Occipital lobe (tissue), 2 donors: ENCODE data around the gene DNM3. TPM values are rescaled to one million over a fixed set of nuclear protein-coding genes. Genes with fewer than 3 reads are reported as not detected.

ENCODE experiments used
- DNase-seq: peaks from one replicate; lab custom pipeline; 2025; lab: John Stamatoyannopoulos, UW
- total RNA-seq: library from RNA; depleted of rRNA; stranded (reverse); fragments of >200 nt; gene quantifications from one replicate; pipeline ENCODE4 v1.2.3, GENCODE V29; 2014

The DNM3 gene
- total RNA-seq, 1 donor from 2014 or later = 115 TPM

DNA sequence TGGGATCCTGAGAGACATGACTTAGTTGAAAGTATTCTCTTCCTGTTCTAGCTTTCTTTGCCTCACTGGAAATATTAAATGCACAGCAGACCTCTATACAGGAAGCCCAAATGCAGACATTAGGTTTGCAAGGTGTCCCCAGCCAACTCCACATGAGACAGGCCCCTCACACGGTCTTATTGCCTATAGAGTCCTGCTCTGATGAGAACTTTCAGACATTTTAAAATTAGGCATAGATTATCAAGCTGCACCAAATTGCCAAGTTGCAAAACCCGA is 327.2 kb downstream of the DNM3 start:
- DNase-seq = no peak

DNA sequence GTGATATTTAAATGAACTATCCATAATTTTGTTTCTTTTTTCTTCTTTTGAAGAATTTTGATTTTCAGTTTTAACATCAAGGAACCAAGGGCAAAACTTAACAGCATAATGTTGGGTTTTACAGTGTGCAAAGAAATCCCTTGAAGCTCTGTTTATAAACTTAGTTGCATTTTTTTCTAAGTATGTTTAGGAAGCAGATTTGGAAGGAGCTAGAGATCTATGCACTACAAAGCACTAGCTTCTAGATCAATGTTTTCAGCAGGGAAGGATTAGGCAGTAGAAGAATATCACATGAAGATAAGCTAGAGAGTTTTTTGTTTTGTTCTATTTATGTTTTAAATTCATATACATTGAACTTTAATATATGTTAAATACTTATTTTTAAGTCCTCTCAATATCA is 328.5 kb downstream of the DNM3 start:
- no peak for DNase-seq

DNA sequence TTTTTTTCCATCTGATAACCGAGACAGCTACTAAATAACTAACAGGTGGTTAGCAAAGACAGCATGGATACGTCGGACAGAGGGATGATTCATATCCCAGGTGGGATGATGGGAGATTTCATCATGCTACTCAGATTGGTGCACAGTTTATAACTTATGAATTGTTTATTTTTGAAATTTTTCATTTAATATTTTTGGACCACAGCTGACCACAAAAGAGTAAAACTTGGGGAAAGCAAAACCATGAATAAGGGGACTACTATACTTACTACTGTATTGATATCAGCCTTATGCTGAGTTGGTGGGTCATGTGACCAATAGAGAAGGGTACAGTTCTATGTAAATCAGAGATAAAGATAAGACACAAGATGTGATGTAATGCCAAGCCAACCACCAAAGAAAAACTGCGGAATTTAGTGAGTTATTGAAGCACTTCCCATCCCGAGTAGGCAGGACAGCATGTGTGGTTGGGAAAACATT is 331.1 kb downstream of the DNM3 start:
- DNase-seq = no peak

DNA sequence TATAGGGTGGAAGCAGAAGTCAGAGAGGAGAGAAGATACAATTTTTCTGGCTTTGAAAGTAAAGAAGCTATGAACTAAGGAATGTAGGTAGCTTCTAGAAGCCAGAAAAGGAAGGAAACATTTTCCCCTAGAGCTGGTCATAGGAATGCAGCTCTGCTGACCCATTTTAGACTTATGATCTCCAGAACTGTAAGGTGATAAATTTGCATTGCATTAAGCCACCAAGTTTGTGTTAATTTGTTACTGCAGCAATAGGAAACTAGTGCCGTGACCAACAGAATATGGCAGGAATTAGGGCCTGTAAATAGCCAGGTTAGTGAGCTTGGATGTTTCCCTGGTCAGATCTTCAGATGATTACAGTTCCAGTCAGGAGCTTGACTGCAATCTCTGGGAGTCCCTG is 334.9 kb downstream of the DNM3 start:
- no peak for DNase-seq

DNA sequence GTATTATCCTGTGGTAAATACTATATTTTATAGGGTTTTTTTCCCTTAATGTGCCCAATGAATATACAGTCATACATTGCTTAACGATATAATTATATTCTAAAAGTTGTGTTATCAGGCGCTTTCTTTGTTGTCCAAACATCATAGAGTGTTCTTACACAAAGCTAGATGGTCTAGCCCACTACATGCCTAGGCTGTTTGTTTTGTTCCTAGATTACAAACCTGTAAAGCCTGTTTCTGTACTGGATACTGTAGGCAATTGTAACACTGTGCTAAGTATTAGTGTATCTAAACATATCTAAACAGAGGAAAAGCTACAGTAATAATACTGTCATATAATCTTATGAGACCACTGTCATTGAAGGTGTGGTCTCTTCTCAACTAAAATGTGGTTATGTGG is 336.6 kb downstream of the DNM3 start:
- DNase-seq = no peak

DNA sequence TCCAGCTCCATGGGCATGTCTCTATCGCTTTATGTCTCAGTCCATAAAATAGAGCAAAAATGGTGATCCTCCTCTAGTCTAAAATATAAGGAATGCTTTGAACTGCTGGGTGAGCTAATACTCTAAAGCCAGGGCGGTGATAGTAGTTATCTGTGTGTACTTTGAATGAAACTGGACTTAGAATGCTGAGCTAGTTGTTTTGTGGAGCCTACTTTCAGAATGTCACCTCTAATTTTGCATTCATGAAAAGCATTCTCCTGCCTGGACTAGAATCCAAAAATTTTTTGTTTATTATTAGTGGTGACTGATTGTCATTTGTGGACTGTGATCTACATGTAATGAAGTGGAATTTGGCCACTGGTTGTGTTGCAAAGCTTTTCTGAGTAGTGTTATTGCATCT is 337.6 kb downstream of the DNM3 start:
- DNase-seq = no peak

DNA sequence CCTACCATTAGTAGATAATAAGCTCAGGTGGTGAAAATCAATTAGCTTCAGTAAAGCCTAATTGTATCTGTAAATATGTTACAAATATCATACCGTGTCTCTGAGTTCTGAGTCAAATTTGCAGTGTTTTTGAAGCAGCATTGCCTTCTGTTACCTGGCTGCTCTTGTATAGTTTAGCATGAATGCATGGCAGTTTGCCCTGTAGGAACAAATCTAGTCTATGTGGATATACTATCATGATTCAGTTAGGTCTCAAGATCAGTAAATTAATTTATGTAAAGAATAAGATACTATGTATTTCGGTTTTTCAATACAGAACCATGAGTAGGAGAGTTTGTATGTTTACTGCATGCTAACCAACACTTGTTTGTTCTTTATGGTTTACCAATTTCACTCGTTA is 338.6 kb downstream of the DNM3 start:
- DNase-seq = no peak

DNA sequence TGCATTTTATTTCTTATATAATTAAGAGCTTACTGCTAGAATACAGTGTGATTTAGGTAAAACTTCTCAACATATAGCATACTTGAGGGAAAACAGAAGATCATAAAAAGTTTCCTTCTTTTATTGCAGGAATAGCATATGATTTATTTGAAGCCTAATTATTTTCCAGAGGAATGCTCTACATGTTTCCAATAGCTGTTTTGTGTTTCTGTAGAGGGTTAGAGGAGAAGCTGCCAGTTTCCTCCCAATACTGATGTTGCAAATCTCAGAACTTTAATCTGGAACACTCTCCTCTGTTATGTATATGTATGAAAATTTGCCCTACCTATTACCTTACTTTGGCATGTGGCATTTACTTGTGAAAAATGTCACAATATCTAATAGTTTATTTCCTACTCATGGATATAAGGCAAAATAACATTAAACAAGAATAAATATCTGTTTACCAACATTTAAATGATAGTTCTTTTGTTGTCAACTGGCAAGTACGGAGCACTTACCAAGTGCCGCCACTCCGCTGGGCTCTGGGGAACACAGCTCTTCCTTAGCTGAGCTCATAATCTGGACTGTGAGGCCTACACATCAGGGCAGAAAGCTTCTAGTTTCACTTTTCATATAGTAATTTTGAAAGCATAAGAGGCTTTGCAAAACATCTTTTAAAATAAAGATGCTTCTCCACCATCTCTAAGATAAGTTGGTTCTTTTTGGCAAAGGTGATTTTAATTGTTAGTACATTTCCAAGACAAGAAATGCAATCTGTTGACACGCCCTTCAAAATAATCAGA is 339.4 kb downstream of the DNM3 start:
- peak; percentile 4 for DNase-seq

DNA sequence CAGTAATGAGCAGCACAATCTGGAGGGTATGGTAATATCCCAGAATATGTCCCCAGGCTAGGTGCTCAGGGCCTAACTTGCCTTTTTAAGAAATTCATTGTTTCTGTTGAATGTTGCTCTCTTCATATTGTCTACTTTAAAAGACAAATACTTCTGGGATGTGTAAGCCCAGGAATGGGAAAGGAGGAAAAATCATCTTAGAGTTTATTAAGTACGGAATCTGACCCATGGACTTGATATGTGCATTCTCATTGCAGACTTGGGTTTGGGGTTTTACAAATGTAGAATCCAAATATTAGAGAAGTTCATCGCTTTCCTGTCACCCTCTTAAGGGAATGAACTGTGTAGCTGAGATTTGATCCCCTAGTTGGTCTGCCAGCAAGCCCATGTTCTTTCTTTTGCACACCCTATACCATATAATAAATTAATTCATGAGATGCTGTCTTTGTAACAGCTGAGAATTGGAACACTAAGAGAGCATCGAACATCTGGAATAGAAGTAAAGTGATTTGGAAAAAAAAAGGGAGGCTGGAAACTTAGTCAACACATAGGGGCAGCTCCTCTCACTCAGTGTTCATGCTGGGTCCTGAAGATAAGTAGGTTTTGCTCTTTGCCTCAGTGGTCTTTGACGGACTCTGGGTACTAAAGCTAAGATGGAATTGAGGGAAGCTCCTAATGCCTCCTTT is 343.4 kb downstream of the DNM3 start:
- no peak for DNase-seq

DNA sequence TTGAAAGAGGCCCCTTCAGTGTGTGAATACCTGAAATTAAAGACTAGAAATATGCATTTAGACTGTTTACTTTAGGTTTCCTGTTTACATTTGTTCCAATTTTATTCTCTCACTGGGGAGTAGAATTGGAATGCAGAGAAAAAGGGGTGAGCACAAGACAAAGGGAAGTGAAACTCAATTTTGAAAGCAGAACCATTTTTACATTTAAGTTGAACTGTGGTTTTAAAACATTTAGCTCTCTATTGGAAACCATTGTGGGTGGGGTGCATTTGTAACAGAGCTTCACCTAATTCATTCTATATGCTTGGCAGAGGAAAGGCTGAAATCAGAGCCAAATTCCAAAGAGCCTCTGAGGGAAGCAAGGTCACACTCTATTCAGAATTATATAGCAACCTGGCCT is 343.9 kb downstream of the DNM3 start:
- DNase-seq = no peak

DNA sequence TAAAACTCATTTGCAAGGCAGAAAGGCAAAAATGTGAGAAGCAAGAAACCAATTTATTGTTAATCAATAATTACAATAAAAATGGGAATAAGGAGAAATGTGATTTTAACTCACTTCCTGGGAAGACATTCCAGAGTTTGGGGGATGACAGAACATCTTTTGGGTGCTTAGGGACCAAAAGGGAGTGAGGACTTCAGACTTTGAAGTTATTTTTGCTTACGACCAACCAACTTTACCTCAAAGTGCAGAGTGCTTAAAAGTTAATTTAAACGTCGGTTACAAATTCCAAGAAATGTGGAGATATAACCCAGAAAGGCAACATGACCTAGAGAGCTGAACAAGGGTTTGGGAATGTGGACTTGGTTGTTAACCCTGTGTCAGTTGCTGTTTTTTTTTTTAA is 344.7 kb downstream of the DNM3 start:
- DNase-seq = no peak

DNA sequence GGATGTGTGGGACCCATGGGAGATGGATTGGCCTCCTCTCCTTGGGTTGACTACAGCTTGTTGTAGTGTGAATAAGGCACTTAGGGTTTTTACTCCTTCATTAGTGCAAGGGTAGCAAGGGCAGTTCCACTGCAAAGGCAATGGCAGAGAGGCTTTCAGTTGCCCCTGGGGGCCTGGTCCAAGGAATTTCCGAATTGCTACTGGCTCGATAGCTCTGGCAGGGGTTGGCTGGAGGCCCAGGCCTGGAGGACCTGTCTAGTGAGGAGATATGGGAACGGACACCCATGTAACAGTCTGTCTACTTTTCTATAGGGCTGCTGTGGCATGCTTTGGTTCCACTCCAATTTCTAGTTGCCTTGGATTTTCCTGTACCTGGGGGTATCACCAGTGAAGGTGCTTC is 360.3 kb downstream of the DNM3 start:
- DNase-seq = no peak

DNA sequence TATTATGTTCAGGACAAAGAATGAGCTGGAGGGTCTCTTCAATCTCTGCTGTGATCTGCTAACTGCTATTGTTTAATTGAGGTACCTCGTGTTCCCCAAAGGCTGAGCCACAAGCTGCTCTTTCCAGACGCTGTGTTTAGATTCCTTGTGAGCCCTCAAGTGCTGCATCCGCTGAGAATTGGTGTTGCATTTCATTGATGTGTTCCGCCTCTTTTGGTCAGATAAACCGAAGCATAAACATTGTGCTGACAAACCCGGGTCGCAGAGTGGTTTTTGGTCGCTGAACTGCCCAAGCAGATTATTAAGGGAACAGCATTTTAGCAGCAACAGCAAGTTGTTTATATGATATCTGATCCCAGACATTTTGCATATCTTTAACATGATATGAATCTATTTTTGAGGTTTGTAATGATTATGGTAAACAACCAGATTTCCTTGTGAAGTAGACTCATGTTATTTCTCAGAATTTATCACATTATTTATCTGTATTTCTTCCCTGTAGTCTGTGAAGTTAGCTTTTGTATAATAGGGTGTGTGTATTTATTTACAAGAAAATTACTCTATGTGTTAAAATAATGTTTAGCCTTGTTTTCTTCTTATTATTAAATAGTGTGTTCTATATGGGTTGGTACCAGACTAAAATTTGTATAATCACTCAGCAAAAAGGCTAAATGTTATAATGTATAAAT is 362.0 kb downstream of the DNM3 start:
- no peak for DNase-seq

DNA sequence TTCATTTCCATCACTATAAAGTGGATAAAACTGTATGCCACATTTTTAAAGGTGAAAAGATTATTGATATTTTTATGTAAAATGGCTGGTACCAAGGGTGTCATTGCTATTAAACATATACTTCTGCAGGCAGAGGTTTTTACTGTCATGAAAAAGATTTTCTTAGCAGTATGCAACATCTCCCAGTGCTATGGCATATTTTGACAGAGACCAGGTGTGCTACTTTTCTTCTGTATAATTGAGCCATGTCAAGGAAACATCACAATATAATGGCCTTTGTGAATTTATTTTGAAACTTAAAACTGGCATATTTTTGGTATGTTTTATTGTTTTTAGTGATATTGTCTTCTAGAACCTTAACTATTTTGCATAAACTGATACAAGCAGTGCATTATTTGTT is 362.6 kb downstream of the DNM3 start:
- no peak for DNase-seq

DNA sequence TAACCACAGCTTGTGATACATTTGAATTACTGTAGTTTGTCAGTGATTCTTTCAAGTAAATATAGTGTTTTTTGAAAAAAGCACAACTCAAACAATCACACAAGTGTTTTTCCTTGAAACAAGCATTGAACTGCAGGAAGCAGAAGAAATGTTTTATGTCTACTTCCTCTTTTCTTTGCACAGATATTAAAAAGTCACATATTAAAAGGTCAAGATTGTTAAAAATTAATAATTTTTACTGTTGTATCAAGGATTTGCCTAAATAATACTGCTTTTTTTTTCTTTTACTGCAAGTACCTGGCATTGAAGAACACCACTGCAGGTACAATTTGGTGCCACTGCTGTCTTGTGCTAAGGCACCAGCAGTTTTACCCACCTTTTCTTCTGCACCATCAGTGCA is 365.0 kb downstream of the DNM3 start:
- no peak for DNase-seq

DNA sequence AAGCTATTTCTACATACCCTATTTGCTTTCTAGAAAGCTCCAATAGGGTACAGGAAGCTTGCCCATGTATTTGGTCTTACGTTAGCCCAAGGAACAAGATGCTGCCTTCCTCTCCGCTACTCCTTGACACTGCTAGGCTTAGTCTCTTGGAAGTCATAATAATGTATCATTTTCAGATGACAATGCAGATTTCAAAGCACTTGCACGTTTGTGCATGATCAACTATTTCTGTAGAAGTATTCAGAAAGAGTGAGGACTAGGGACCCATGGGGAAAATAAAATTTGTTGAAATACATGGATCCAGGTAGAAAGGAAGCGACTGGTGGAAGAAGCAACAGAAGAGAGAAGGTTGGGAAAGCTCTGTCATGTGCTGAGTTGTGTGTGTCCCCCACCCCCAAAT is 367.3 kb downstream of the DNM3 start:
- no peak for DNase-seq

DNA sequence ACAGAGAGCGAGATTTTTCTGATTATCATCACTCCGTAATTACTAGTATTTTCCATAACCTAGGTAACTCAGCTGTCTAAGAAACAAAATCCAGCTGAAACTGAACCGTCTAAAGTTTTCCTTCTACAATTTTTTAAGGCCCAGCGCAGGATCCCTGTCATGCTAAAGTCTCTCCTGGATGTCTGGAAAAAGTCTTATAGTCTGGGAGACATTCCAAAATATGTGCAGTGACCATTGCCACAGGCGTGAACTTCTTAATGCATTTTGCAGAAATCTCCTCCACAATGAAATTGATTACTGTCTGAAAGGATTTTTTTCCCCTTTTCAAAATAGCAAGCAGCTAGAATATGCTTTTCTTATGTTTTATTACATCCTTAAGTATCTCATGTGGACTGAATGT is 369.9 kb downstream of the DNM3 start:
- DNase-seq = no peak

DNA sequence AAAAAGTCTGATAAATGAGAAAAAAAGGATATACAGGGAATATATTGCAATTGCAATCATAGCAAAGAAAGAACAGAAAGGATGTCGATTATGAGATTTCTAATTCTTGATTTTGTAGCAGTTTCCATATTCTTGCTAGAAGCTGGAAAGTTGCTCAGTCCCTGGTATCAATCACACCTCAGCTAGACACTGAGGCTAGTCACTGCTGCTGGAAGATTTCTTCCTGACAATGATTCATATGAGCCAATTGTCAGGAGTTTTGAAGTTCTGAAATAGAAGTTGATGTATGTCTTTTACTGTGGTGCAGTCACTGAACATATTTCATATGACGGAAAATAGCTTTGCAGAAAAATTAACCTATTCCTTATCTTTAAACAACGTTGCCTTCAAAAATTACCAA is 370.8 kb downstream of the DNM3 start:
- no peak for DNase-seq

DNA sequence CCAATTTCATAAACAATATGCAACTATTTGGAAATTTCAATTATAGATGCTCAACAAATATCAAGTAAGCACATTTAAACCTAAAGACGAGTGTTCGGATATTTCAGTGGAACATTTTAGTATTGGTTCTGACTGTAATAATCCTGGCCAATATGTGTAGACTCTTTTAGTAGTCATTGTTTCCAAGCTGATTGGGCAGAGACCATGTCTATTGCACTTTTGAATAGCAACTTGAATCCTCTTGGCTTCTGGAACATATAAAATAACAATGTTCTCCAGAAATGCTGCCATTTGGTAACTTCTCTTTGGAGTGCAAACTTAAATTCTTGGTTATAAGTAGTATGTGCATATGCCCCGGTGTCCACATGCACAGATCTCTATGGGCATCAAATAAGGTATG is 373.7 kb downstream of the DNM3 start:
- no peak for DNase-seq

DNA sequence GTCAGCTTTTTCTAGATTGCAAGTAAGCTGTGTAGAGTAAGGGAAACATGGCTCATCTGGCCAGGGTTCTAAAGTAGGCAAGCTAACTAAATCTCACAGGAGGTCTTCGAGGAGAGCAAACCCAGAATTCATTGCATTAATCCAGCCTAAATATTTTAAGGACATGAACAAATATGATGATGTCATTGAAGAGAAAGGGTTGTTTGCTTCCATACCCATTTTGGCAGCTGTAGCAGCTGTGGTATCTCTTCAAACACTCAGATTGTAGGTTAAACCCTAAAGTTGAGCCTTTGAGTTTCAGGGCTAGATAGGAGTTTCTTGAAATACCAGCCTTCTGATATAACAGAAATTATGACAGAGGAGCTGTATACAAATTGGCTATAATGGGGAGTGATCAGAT is 378.7 kb downstream of the DNM3 start:
- no peak for DNase-seq

DNA sequence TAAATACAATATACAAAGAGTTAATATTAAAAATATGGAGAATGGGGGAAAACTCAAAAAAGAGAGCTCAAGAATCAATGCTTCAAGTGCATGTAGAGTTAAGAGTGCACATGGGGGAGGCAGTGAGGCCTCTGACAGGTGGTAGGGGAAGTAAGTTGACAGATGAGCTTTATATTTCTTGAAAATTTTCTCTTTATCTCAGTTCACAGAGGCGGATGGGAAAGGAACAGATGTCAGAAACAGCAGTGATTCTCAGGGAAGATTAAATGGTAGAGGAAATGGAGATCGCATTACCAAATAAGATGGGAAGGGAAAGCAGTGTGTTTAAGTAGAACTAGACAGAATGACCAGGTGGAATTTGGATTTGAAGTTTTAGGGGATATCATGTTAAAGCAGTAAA is 379.1 kb downstream of the DNM3 start:
- no peak for DNase-seq

DNA sequence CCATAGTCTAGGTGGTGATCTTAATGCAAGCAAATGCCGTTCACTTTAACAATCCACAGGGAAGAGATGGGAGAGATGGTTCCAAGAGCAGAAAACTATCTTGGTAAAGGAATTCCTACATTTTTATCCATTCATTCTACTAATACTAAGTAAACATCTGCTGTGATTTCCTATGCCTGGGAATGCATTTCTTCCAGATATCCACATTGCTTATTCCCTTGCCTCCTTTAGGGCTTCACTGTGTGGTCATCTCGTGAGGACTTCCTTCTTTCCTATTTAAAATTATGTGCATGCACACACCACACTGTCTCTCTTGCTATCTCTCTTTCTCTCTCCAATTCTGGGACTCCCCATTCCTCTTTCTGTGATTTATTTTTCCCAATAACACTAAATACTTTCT is 380.1 kb downstream of the DNM3 start:
- DNase-seq = no peak

DNA sequence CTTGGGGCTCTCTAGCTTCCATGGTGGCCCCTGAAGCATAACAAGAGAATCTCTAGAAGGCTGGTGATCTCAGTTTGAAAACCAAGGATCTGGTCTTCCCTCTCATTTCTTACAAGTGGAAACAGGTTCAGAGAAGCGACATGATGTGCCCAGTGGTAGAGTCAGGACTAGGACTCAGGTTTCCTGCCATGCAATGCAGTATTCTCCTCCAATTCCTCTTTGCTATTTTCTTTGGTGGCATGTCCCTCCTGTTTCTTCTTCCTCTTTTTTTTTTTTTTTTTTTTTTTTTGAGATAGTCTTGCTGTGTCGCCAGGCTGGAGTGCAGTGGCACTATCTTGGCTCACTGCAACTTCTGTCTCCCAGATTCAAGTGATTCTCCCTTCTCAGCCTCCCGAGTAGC is 383.6 kb downstream of the DNM3 start:
- DNase-seq = no peak
